HepG2 (cell line): ENCODE measurements around the gene MSMB. TPM values are rescaled to one million over a fixed set of nuclear protein-coding genes. Genes with fewer than 3 reads are reported as not detected.

ENCODE experiments used
- CEBPZ ChIP-seq: IDR thresholded peaks from 2 replicates; pipeline ENCODE4 v1.6.1; 2012; ENCODE audit warnings: low read length, improper control_type of control experiment
- ELF3 ChIP-seq: IDR thresholded peaks from 2 replicates; pipeline ENCODE4 v1.6.1; 2016; ENCODE audit warnings: missing genetic modification reagents, missing compliant biosample characterization
- HNF1B ChIP-seq: sonication (generic); formaldehyde crosslinking; IDR thresholded peaks from 2 replicates; pipeline ENCODE4 v1.5.1; 2020; ENCODE audit warnings: mild to moderate bottlenecking, moderate library complexity, missing genetic modification reagents
- NFATC3 ChIP-seq: sonication (generic); formaldehyde crosslinking; IDR thresholded peaks from 2 replicates; pipeline ENCODE4 v1.5.1; 2020; ENCODE audit warnings: mild to moderate bottlenecking, missing genetic modification reagents
- SAP130 ChIP-seq: IDR thresholded peaks from 2 replicates; pipeline ENCODE4 v1.6.1; 2016; ENCODE audit warnings: low read depth
- SRY ChIP-seq: sonication (generic); formaldehyde crosslinking; IDR thresholded peaks from 2 replicates; pipeline ENCODE4 v1.8.0; 2022; ENCODE audit warnings: mild to moderate bottlenecking, missing genetic modification reagents
- TAF1 ChIP-seq: sonication (generic); formaldehyde crosslinking; IDR thresholded peaks from 2 replicates; pipeline ENCODE4 v1.4.0; 2020; ENCODE audit warnings: missing genetic modification reagents
- TFDP1 ChIP-seq: IDR thresholded peaks from 2 replicates; pipeline ENCODE4 v1.6.1; 2016; ENCODE audit warnings: missing compliant biosample characterization, missing genetic modification reagents, borderline replicate concordance
- ZNF615 ChIP-seq: sonication (generic); formaldehyde crosslinking; IDR thresholded peaks from 2 replicates; pipeline ENCODE4 v1.5.0; 2020; ENCODE audit warnings: mild to moderate bottlenecking, missing genetic modification reagents, borderline replicate concordance
- ZNF761 ChIP-seq: sonication (generic); formaldehyde crosslinking; conservative IDR thresholded peaks from 2 replicates; pipeline ENCODE4 v1.4.0; 2020; ENCODE audit warnings: mild to moderate bottlenecking, missing genetic modification reagents
- polyA plus RNA-seq, 8 experiments: library from polyadenylated mRNA; depleted of rRNA in 3 of 8; stranded (reverse) in 7 of 8; unstranded in 1 of 8; fragments of >200 nt; fragmentation: Illumina TruSeq in 4 of 8; extraction: Trizol in 4 of 8; gene quantifications; 2 replicates each; pipeline versions ENCODE4 v1.2.1 to v1.2.3, GENCODE V29; 2011 to 2016; ENCODE audit warnings: low read depth in 4 of 8, missing spikeins in 1 of 8, mixed read lengths in 1 of 8; ENCODE audit not compliant: insufficient read depth in 1 of 8
- total RNA-seq, 5 experiments: library from RNA; depleted of rRNA; stranded (reverse); fragments of >200 nt; fragmentation: Illumina TruSeq; extraction: Trizol; gene quantifications; 2 replicates each; pipeline ENCODE4 v1.2.3, GENCODE V29; 2016; ENCODE audit warnings: low read depth in 1 of 5
- TF ChIP-seq, protein P1 (sequence below), 2 experiments: sonication (generic) in 1 of 2; formaldehyde crosslinking in 1 of 2; IDR thresholded peaks; 2 replicates each; pipeline versions ENCODE4 v1.4.0 to v1.6.1; 2016 to 2020; ENCODE audit warnings: borderline replicate concordance in 1 of 2, low read depth in 1 of 2, mild to moderate bottlenecking in 1 of 2, missing genetic modification reagents in 1 of 2
- TF ChIP-seq, protein P2 (sequence below): sonication (generic); formaldehyde crosslinking; IDR thresholded peaks from 2 replicates; pipeline ENCODE4 v1.4.0; 2020; ENCODE audit warnings: missing genetic modification reagents, borderline replicate concordance

Gene MSMB
- total and polyA plus RNA-seq, 2 of the 13 experiments (the other 11 are each of a cell fraction or from before 2014, with no cell fraction given): 0.84 TPM; not detected in 1

- TF ChIP-seq, protein P1, sequence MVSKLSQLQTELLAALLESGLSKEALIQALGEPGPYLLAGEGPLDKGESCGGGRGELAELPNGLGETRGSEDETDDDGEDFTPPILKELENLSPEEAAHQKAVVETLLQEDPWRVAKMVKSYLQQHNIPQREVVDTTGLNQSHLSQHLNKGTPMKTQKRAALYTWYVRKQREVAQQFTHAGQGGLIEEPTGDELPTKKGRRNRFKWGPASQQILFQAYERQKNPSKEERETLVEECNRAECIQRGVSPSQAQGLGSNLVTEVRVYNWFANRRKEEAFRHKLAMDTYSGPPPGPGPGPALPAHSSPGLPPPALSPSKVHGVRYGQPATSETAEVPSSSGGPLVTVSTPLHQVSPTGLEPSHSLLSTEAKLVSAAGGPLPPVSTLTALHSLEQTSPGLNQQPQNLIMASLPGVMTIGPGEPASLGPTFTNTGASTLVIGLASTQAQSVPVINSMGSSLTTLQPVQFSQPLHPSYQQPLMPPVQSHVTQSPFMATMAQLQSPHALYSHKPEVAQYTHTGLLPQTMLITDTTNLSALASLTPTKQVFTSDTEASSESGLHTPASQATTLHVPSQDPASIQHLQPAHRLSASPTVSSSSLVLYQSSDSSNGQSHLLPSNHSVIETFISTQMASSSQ (IDR thresholded peaks at IDR 0.05; ENCODE audit: low read depth): no peak
- TF ChIP-seq, protein P1 (CRISPR knock-in tag; IDR thresholded peaks at IDR 0.05; ENCODE audit: borderline replicate concordance): no peak
- TF ChIP-seq TFDP1 (CRISPR knock-in tag) (no peak), HNF1B (CRISPR knock-in tag) (no peak), SRY (CRISPR knock-in tag) (no peak), ZNF761 (CRISPR knock-in tag) (no peak), CEBPZ (no peak), SAP130 (CRISPR knock-in tag) (peak; percentile 35), ELF3 (CRISPR knock-in tag) (no peak), TAF1 (no peak), ZNF615 (no peak), NFATC3 (CRISPR knock-in tag) (no peak)
- TF ChIP-seq, protein P2, sequence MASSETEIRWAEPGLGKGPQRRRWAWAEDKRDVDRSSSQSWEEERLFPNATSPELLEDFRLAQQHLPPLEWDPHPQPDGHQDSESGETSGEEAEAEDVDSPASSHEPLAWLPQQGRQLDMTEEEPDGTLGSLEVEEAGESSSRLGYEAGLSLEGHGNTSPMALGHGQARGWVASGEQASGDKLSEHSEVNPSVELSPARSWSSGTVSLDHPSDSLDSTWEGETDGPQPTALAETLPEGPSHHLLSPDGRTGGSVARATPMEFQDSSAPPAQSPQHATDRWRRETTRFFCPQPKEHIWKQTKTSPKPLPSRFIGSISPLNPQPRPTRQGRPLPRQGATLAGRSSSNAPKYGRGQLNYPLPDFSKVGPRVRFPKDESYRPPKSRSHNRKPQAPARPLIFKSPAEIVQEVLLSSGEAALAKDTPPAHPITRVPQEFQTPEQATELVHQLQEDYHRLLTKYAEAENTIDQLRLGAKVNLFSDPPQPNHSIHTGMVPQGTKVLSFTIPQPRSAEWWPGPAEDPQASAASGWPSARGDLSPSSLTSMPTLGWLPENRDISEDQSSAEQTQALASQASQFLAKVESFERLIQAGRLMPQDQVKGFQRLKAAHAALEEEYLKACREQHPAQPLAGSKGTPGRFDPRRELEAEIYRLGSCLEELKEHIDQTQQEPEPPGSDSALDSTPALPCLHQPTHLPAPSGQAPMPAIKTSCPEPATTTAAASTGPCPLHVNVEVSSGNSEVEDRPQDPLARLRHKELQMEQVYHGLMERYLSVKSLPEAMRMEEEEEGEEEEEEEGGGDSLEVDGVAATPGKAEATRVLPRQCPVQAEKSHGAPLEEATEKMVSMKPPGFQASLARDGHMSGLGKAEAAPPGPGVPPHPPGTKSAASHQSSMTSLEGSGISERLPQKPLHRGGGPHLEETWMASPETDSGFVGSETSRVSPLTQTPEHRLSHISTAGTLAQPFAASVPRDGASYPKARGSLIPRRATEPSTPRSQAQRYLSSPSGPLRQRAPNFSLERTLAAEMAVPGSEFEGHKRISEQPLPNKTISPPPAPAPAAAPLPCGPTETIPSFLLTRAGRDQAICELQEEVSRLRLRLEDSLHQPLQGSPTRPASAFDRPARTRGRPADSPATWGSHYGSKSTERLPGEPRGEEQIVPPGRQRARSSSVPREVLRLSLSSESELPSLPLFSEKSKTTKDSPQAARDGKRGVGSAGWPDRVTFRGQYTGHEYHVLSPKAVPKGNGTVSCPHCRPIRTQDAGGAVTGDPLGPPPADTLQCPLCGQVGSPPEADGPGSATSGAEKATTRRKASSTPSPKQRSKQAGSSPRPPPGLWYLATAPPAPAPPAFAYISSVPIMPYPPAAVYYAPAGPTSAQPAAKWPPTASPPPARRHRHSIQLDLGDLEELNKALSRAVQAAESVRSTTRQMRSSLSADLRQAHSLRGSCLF (CRISPR knock-in tag): no peak
Observed at GRCh38 chr10:46019569-46020343, 26.3 kb downstream of the MSMB start (continued).
